IMR-90 (cell line): ENCODE results near the gene RAD51B. TPM values are rescaled to one million over a fixed set of nuclear protein-coding genes. Genes with fewer than 3 reads are reported as not detected.
A peak's percentile ranks its signal among the peaks of the same experiment; 100 is the strongest.

Experiments
- ATAC-seq: fragments of 200-7000 bp; cut with Tn5 transposase; 2 replicates; pipeline ENCODE4 v1.9.1; 2020; ENCODE audit warnings: low read depth, mild to moderate bottlenecking, moderate library complexity
- BruUV-seq: library from RNA; stranded (reverse); fragments of 400-500 nt; replicated peaks from 2 replicates; lab custom pipeline; 2021; lab: Mats Ljungman, UMichigan
- CTCF ChIA-PET: fragments of 300-600 bp; formaldehyde crosslinking; extraction: SDS; loops from one replicate; lab custom pipeline; 2021; ENCODE audit warnings: antibody characterized with exemption; lab: Yijun Ruan, JAX
- POLR2A ChIA-PET: fragments of 300-600 bp; sonication (Branson Sonifier 250); formaldehyde crosslinking; loops from one replicate; lab custom pipeline; 2022; ENCODE audit warnings: antibody characterized with exemption; ENCODE audit not compliant: unreplicated experiment; lab: Charles Lee
- DNase-seq: peaks from one replicate; pipeline ENCODE4 v3.0.0; 2013
- H2AFZ ChIP-seq: replicated peaks from 2 replicates; pipeline ENCODE3; 2013; ENCODE audit warnings: low read length, mild to moderate bottlenecking; ENCODE audit not compliant: poor library complexity
- H2AK5ac ChIP-seq: 2 replicates; pipeline ENCODE4 v1.6.1; 2013; ENCODE audit warnings: low read depth, low read length, inconsistent platforms
- H2AK9ac ChIP-seq: replicated peaks from 2 replicates; pipeline ENCODE3; 2013; ENCODE audit warnings: mild to moderate bottlenecking, low read depth, low read length, moderate library complexity; ENCODE audit not compliant: poor library complexity
- H2BK120ac ChIP-seq: 2 replicates; pipeline ENCODE4 v1.6.1; 2013; ENCODE audit warnings: low read depth, low read length, inconsistent platforms
- H2BK15ac ChIP-seq: 3 replicates; pipeline ENCODE4 v1.6.1; 2013; ENCODE audit warnings: low read depth, low read length, inconsistent platforms
- H2BK20ac ChIP-seq: 2 replicates; pipeline ENCODE4 v1.6.1; 2013; ENCODE audit warnings: low read depth, mild to moderate bottlenecking, inconsistent platforms, low read length, moderate library complexity
- H2BK5ac ChIP-seq: 2 replicates; pipeline ENCODE4 v1.6.1; 2013; ENCODE audit warnings: mild to moderate bottlenecking, low read depth, low read length, inconsistent platforms; ENCODE audit not compliant: poor library complexity, severe bottlenecking
- H3K14ac ChIP-seq: replicated peaks from 2 replicates; pipeline ENCODE4 v1.6.1; 2013; ENCODE audit warnings: low read depth, low read length, inconsistent platforms
- H3K18ac ChIP-seq: 2 replicates; pipeline ENCODE4 v1.6.1; 2013; ENCODE audit warnings: low read depth, low read length, control low read depth
- H3K23ac ChIP-seq: 2 replicates; pipeline ENCODE4 v1.6.1; 2013; ENCODE audit warnings: low read depth, low read length, inconsistent platforms
- H3K27ac ChIP-seq: 2 replicates; pipeline ENCODE4 v1.5.1; 2013; ENCODE audit warnings: mild to moderate bottlenecking, control low read depth, low read length; ENCODE audit not compliant: insufficient read depth
- H3K27me3 ChIP-seq: 2 replicates; pipeline ENCODE4 v1.6.1; 2013; ENCODE audit warnings: low read length; ENCODE audit not compliant: control insufficient read depth, insufficient read depth
- H3K36me3 ChIP-seq: 2 replicates; pipeline ENCODE4 v1.6.1; 2013; ENCODE audit warnings: low read length, mixed read lengths; ENCODE audit not compliant: control insufficient read depth, insufficient read depth
- H3K4ac ChIP-seq: 2 replicates; pipeline ENCODE4 v1.6.1; 2013; ENCODE audit warnings: low read depth, low read length, inconsistent platforms
- H3K4me1 ChIP-seq: 2 replicates; pipeline ENCODE4 v1.6.1; 2013; ENCODE audit warnings: low read length, mixed read lengths; ENCODE audit not compliant: control insufficient read depth, insufficient read depth
- H3K4me2 ChIP-seq: 2 replicates; pipeline ENCODE4 v1.6.1; 2013; ENCODE audit warnings: low read depth, mild to moderate bottlenecking, control low read depth, low read length, moderate library complexity
- H3K4me3 ChIP-seq: 2 replicates; pipeline ENCODE4 v1.5.1; 2013; ENCODE audit warnings: low read depth, mild to moderate bottlenecking, control low read depth, low read length, moderate library complexity; ENCODE audit not compliant: insufficient read depth
- H3K56ac ChIP-seq: 2 replicates; pipeline ENCODE4 v1.6.1; 2013; ENCODE audit warnings: low read length, inconsistent platforms; ENCODE audit not compliant: insufficient read depth; ENCODE audit errors: extremely low read depth
- H3K79me1 ChIP-seq, 2 experiments: 2 replicates each; pipeline ENCODE4 v1.6.1; 2013; ENCODE audit warnings: low read length in 2 of 2, inconsistent platforms in 1 of 2, low read depth in 1 of 2
- H3K9ac ChIP-seq: 2 replicates; pipeline ENCODE4 v1.6.1; 2013; ENCODE audit warnings: low read depth, low read length, control low read depth
- H3K9me1 ChIP-seq: 2 replicates; pipeline ENCODE4 v1.6.1; 2013; ENCODE audit warnings: low read length, inconsistent platforms; ENCODE audit not compliant: insufficient read depth
- H3K9me3 ChIP-seq: 2 replicates; pipeline ENCODE4 v1.6.1; 2013; ENCODE audit warnings: low read length; ENCODE audit not compliant: control insufficient read depth, insufficient read depth
- H4K20me1 ChIP-seq: 2 replicates; pipeline ENCODE4 v1.6.1; 2013; ENCODE audit warnings: low read length, inconsistent platforms; ENCODE audit not compliant: insufficient read depth
- H4K5ac ChIP-seq: 2 replicates; pipeline ENCODE4 v1.6.1; 2013; ENCODE audit warnings: mild to moderate bottlenecking, low read depth, low read length, control low read depth
- H4K8ac ChIP-seq, 2 experiments: 2 replicates each; pipeline ENCODE4 v1.6.1; 2013; ENCODE audit warnings: low read depth in 2 of 2, low read length in 2 of 2, control low read depth in 1 of 2, inconsistent platforms in 1 of 2
- H4K91ac ChIP-seq: 2 replicates; pipeline ENCODE4 v1.6.1; 2013; ENCODE audit warnings: low read depth, low read length, inconsistent platforms; ENCODE audit not compliant: insufficient read depth
- CEBPB ChIP-seq: IDR thresholded peaks from 2 replicates; pipeline ENCODE4 v1.6.1; 2012; ENCODE audit warnings: low read depth, low read length, improper control_type of control experiment
- RAD21 ChIP-seq: IDR thresholded peaks from 2 replicates; pipeline ENCODE4 v1.6.1; 2012; ENCODE audit warnings: low read length, improper control_type of control experiment
- WGBS, 2 experiments: methylation state at CpG; one replicate each; pipeline versions ENCODE4 v1.1.5 to v1.1.7; 2013; ENCODE audit warnings: missing lambda C conversion rate in 2 of 2; ENCODE audit not compliant: insufficient read length in 1 of 2; ENCODE audit errors: extremely low coverage in 2 of 2; 5-methylcytosine and 5-hydroxymethylcytosine counted together
- dilution Hi-C: fragments of 300-500 bp; cut with HindIII; formaldehyde crosslinking; loops from one replicate; pipeline ENCODE4 v1.14.3; 2018; ENCODE audit warnings: low sequenced_read_pairs; ENCODE audit not compliant: unreplicated experiment
- in situ Hi-C: fragments of 300-500 bp; cut with MboI; formaldehyde crosslinking; loops from 3 replicates; pipeline ENCODE4 v1.14.3; 2019; ENCODE audit warnings: low sequenced_read_pairs, inconsistent platforms, mixed read lengths
- intact Hi-C: fragments of 100-400 bp; cut with micrococcal nuclease; formaldehyde crosslinking; loops from 2 replicates; pipeline ENCODE4 v1.10.0; 2022
- polyA plus RNA-seq, 3 experiments: library from polyadenylated mRNA; depleted of rRNA; stranded (reverse); fragments of >200 nt; gene quantifications; 2 replicates each; pipeline ENCODE4 v1.2.3, GENCODE V29; 2012; ENCODE audit warnings: low replicate concordance in 1 of 3
- total RNA-seq: library from RNA; depleted of rRNA; stranded (reverse); fragments of >200 nt; gene quantifications from 2 replicates; pipeline ENCODE4 v1.2.3, GENCODE V29; 2012

Gene RAD51B
- total and polyA plus RNA-seq, 2 of the 4 experiments (the other 2 are of a cell fraction), result 5.1 to 18.8 TPM

DNA sequence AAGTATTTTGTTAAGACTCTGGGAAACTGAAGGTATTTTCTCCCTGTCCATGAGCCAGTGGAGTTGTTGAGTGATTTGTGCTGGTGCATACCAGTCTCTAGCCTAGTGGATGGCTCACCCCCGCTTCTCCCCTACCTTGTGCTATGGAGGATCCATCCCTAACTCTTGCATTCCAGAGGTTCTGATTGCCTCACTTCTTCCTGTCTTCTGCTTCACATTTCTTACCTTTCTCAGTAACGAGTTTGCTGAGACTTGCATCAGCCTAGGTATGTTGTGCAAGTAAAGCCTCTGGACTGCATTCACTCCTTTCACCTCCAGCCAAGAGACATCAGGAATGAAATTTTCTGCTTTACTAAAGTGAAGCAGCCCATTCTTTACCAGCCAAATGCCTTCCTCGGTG is 581.7 kb downstream of the RAD51B start:
- BruUV-seq, result no TSS peak
- H2AK9ac ChIP-seq, result no peak overlapping the region
- intact Hi-C loops, result no loop called here
- H2AK5ac ChIP-seq, result peak overlapping the region; percentile 22; the same call in 1 of the 2 replicates
- peak overlapping the region; percentile 50; the same call in 1 of the 2 replicates for H2BK20ac ChIP-seq
- no peaks in the 10 kb centered on the region for H3K9me3 ChIP-seq
- H3K23ac ChIP-seq, result no peak overlapping the region
- H3K9me1 ChIP-seq, result peaks cover 23% of the 10 kb centered on the region
- peak overlapping the region; percentile 48 for H2BK120ac ChIP-seq
- H3K4ac ChIP-seq, result peak overlapping the region; percentile 1
- dilution Hi-C loops, result no loop called here
- in situ Hi-C loops, result no loop called here
- no peak overlapping the region for H3K4me2 ChIP-seq
- TF ChIP-seq RAD21, result no peak
- TF ChIP-seq CEBPB, result peak; percentile 77
- POLR2A ChIA-PET, result no interaction called here
- peak overlapping the region; percentile 53; the same call in 1 of the 2 replicates for H3K14ac ChIP-seq
- no peak overlapping the region for H3K9ac ChIP-seq
- H2BK15ac ChIP-seq, result peak overlapping the region; percentile 13; the same call in 1 of the 3 replicates
- H3K27ac ChIP-seq, result no peak overlapping the region
- H3K27me3 ChIP-seq, result no peaks in the 10 kb centered on the region
- H3K4me1 ChIP-seq, result peaks cover 34% of the 10 kb centered on the region
- no peaks in the 10 kb centered on the region for H3K36me3 ChIP-seq
- peaks cover 0 to 7% of the 10 kb centered on the region in 2 experiments; a peak in 1 of 4 replicates for H3K79me1 ChIP-seq
- no peak overlapping the region for H3K4me3 ChIP-seq
- DNase-seq (peak; percentile 34), ATAC-seq (peak; percentile 32)
- H2BK5ac ChIP-seq, result no peak overlapping the region
- H4K91ac ChIP-seq, result 0 out of 2 replicates have a peak overlapping the region, but pooled peaks have one; percentile 17
- H3K56ac ChIP-seq, result no peak overlapping the region
- no peak overlapping the region for H2AFZ ChIP-seq
- peak overlapping the region in 1 of 2 experiments; percentile 44; a peak in 1 of 4 replicates for H4K8ac ChIP-seq
- H4K5ac ChIP-seq, result no peak overlapping the region
- no CpG with 5 or more reads among the region's 3 CpGs for WGBS, 2 experiments
- CTCF ChIA-PET, result no interaction called here
- no peaks in the 10 kb centered on the region for H4K20me1 ChIP-seq
- no peak overlapping the region for H3K18ac ChIP-seq
